Cerebellar cortex (tissue), 1 donor: ENCODE data around the gene SAYSD1.

Experiments used
- DNase-seq: peaks from one replicate; pipeline ENCODE4 v3.0.0-alpha.2; 2015; ENCODE audit warnings: low spot score

SAYSD1 gene

DNA sequence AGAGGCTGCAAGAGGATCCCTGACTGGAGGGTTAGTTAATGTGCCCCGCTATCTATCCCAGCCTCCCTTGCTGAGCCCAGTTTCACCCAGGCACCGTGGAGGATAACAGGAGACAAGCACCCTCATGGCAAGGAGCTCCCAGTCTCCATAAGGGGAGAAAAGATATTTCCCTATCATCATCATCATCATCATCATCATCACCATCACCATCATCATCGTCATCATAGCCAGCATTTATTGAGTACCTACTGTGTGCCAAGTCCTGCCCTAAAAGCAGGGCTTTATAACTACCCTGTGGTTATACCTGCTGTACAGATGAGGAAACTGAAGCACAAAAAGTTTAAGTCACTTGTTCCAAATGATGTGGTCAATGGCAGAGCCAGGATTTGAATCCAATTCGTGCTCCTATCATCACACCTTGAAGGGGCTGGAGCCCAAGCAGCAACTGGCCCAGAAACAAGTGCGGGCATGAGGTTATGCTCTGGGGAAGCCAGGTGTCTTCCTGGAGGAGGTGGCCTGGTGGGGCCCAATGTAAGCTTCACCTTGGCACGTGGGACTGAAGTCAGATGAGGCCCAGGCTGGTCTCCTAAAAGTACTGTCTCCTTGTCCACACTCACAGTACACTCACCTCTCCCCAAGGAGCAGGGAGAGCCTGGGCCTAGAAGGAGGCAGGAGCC is 56.4 kb downstream of the SAYSD1 start:
- no peak for DNase-seq

DNA sequence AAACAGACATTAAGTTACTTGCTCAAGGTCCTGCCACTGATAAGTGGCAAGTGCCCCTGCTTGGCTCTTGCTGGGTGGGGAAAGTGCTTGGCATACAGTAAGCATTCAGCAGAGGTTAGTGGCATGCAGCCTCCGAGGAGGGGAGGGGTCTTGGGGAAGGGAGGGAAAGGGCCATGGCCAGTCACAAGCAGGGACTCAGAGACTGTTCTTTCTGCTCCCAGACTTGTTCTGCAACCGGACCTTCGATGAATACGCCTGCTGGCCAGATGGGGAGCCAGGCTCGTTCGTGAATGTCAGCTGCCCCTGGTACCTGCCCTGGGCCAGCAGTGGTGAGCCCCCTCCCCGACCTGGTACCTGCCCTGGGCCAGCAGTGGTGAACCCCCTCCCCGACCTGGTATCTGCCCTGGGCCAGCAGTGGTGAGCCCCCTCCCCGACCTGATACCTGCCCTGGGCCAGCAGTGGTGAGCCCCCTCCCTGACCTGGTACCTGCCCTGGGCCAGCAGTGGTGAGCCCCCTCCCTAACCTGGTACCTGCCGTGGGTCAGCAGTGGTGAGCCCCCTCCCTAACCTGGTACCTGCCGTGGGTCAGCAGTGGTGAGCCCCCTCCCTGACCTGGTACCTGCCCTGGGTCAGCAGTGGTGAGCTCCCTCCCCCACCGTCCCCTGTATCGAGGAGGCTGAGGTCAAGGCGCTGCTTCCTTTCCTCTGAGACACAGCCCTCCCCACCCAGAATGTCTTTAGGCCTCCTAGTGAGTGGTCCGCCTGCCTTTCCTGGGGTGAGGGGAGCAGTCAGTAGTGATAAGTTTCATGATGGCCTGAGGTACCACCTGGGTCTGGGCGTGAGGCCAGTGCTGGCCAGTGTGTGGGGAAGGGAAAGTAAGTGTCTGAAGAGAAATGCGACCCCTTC is 57.5 kb downstream of the SAYSD1 start:
- no peak for DNase-seq

DNA sequence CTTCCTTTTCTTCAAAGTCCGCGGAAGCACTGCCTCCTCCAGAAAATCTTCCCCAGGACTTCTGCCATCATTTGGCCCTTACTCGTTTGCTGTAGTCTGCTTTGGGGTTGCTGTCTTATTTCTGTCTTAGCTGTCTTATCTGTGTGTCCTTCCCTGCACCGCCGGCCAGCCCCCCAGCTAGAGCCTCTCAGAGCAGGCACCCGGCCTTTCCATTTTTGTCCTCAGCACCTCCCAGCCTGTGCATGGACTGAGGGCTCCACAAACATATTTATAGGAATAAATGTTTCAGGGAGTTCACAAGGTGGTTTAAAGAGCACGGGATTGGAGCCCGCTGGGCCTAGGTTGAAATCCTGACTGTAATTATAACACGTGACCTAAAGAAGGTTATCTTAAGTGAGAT is 58.3 kb downstream of the SAYSD1 start:
- DNase-seq, result no peak

DNA sequence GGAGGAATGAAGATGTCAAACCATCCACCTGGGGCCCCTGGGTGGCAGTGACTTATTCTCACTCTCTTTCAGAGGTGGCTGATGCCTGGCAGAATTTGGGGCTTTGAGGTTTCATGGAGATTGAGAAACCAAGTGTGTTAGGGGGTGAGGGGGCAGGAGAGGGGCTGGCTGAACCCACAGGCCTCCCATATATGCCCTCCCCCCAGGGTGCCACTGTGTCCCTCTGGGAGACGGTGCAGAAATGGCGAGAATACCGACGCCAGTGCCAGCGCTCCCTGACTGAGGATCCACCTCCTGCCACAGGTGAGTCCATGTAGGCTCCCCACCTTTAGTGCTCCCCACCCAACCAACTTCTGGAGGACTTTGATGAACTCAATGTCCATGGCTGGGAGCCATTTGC is 58.8 kb downstream of the SAYSD1 start:
- DNase-seq, result no peak

DNA sequence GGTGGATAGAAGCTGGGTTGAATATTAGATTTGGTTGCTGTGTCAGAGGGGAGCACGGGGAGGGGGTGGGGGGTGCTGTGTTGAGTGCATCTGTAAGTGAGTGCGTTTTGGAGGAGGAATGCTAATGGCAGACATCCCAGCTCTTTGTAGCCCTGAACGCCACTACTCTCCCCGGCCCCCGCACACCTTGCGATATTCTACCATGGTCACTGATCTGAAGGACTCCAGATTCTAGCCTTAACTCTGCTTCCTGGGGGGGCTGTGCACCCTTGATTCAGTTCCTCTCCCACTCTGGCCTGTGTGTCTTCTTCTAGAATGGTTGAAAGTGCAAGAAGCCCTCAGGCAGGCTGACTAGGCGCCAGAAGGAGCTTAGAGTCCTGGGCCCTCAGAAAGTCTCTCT is 59.3 kb downstream of the SAYSD1 start:
- DNase-seq, result no peak

DNA sequence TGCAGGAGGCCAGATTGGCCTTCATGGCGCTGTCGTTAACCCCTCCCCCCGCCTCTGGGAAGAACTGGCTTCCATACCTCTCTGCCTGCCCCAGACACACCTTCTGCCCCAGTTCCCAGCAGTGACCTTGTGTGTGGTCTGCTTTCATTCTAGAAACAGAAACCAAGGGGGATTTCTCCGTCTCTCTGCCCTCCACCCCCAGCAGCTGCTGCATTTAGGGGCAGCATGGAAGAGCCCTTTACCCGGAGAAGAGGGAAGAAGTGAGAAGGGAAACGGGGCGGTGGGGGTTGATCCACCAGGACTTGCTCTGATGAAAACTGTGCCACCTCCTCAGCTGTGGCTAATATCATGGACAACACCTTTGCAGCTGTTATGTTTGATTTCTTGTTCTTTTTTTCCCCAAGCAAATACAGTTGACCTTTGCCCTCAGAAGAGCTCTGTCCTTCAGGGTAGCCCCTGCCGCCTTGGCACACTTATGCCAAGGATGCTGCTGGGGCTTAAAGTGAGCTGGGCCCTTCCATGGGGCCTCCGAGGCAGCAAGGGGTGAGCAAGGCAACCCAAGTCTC is 60.3 kb downstream of the SAYSD1 start:
- DNase-seq, result no peak
